Panc1 (cell line): ENCODE data around the gene GRAMD4. TPM values are rescaled to one million over a fixed set of nuclear protein-coding genes. Genes with fewer than 3 reads are reported as not detected.

Source experiments
- ATAC-seq: fragments of 200-7000 bp; cut with Tn5 transposase; 2 replicates; pipeline ENCODE4 v1.9.1; 2020; ENCODE audit warnings: mild to moderate bottlenecking, moderate library complexity
- BruUV-seq: library from RNA; stranded (reverse); fragments of 400-500 nt; replicated peaks from 2 replicates; lab custom pipeline; 2021; lab: Mats Ljungman, UMichigan
- CTCF ChIA-PET: fragments of 300-600 bp; sonication (Branson Sonifier 250); formaldehyde crosslinking; loops from one replicate; lab custom pipeline; 2022; ENCODE audit warnings: antibody characterized with exemption; lab: Charles Lee
- POLR2A ChIA-PET: fragments of 300-600 bp; sonication (Branson Sonifier 250); formaldehyde crosslinking; loops from one replicate; lab custom pipeline; 2022; ENCODE audit warnings: antibody characterized with exemption; lab: Charles Lee
- DNase-seq: peaks from one replicate; pipeline ENCODE4 v3.0.0-alpha.2; 2010; ENCODE audit warnings: low read depth, low spot score
- H3K27ac ChIP-seq: 2 replicates; pipeline ENCODE4 v1.5.1; 2011; ENCODE audit warnings: mild to moderate bottlenecking, low read length, inconsistent platforms
- H3K27me3 ChIP-seq: fragments of 200-500 bp; sonication (Bioruptor generic); 2 replicates; pipeline ENCODE4 v1.6.0; 2014; ENCODE audit warnings: low read length, inconsistent platforms; ENCODE audit not compliant: control insufficient read depth, insufficient read depth
- H3K36me3 ChIP-seq: fragments of 200-500 bp; sonication (Bioruptor generic); 2 replicates; pipeline ENCODE4 v1.5.1; 2014; ENCODE audit warnings: inconsistent platforms, mild to moderate bottlenecking, low read length, moderate library complexity; ENCODE audit not compliant: control insufficient read depth, insufficient read depth
- H3K4me1 ChIP-seq: 2 replicates; pipeline ENCODE4 v1.5.1; 2011; ENCODE audit warnings: inconsistent platforms, mild to moderate bottlenecking, low read length, moderate library complexity; ENCODE audit not compliant: control insufficient read depth, insufficient read depth
- H3K4me3 ChIP-seq, 2 experiments: 2 replicates each; pipeline ENCODE4 v1.5.1; 2011 to 2012; ENCODE audit warnings: low read depth in 2 of 2, low read length in 2 of 2, mild to moderate bottlenecking in 2 of 2, inconsistent platforms in 1 of 2, moderate library complexity in 1 of 2
- H3K9me3 ChIP-seq: fragments of 200-500 bp; sonication (Bioruptor generic); 2 replicates; pipeline ENCODE4 v1.5.1; 2014; ENCODE audit warnings: low read depth, mild to moderate bottlenecking, inconsistent platforms, low read length, moderate library complexity; ENCODE audit not compliant: control insufficient read depth, insufficient read depth
- CTCF ChIP-seq: fragments of 450-650 bp; IDR thresholded peaks from 2 replicates; pipeline ENCODE4 v1.5.1; 2017; ENCODE audit warnings: mild to moderate bottlenecking
- POLR2AphosphoS5 ChIP-seq: IDR thresholded peaks from 2 replicates; pipeline ENCODE4 v1.6.1; 2012; ENCODE audit warnings: mild to moderate bottlenecking, low read depth, low read length, moderate library complexity
- SIN3A ChIP-seq: IDR thresholded peaks from 2 replicates; pipeline ENCODE4 v1.6.1; 2012; ENCODE audit warnings: low read depth, mild to moderate bottlenecking, low read length, moderate library complexity, borderline replicate concordance; ENCODE audit not compliant: insufficient read depth
- TCF7L2 ChIP-seq: IDR thresholded peaks from 2 replicates; pipeline ENCODE4 v1.6.1; 2011; ENCODE audit warnings: mild to moderate bottlenecking, low read depth, low read length, inconsistent platforms
- in situ Hi-C: cut with HindIII; loops from 2 replicates; pipeline ENCODE4 v1.10.0; 2016; ENCODE audit warnings: low sequenced_read_pairs, low pct_unique_long_range_greater_than_20kb
- intact Hi-C: fragments of 100-400 bp; cut with micrococcal nuclease; formaldehyde crosslinking; loops from one replicate; pipeline ENCODE4 v1.10.0; 2022; ENCODE audit not compliant: unreplicated experiment
- total RNA-seq: library from RNA; stranded (reverse); gene quantifications from one replicate; pipeline ENCODE4 v1.2.1, GENCODE V29; 2021; ENCODE audit not compliant: unreplicated experiment
- TF ChIP-seq, protein P1 (sequence below), 2 experiments: IDR thresholded peaks; 2 replicates each; pipeline ENCODE4 v1.6.1; 2011 to 2012; ENCODE audit warnings: low read depth in 2 of 2, control low read depth in 1 of 2, low read length in 1 of 2, mild to moderate bottlenecking in 1 of 2, moderate library complexity in 1 of 2; ENCODE audit not compliant: insufficient read depth in 1 of 2

The GRAMD4 gene
- total RNA-seq, 1 experiment from 2014 or later: 30.8 TPM

- ATAC-seq (no peak), DNase-seq (no peak)
- Histone ChIP-seq H3K9me3 (no peaks in the 10 kb centered on the region), H3K4me1 (no peaks in the 10 kb centered on the region), H3K27ac (no peak overlapping the region), H3K36me3 (no peaks in the 10 kb centered on the region; the same call in 1 of the 2 replicates), H3K4me3 (no peak overlapping the region), H3K27me3 (no peaks in the 10 kb centered on the region)
- POLR2A ChIA-PET: no interaction called here
- CTCF ChIA-PET: no interaction called here
- intact Hi-C loops: no loop called here
- in situ Hi-C loops: no loop called here
- no TSS peak for BruUV-seq
- TF ChIP-seq SIN3A: no peak
- TF ChIP-seq TCF7L2: no peak
- no peak for TF ChIP-seq POLR2AphosphoS5
- no peak for TF ChIP-seq CTCF
Measured at GRCh38 chr22:46701262-46701661, 81.1 kb downstream of the GRAMD4 start.

GRCh38 chr22:46703171-46703995 is 83.2 kb downstream of the GRAMD4 start:
- CTCF ChIA-PET: interaction anchor here (0.6 kb wide), 1 partner anchor 544 kb away, joined by 5 read pairs; no protein-coding TSS in a partner anchor
- Histone ChIP-seq H3K27me3 (no peaks in the 10 kb centered on the region), H3K27ac (no peak overlapping the region), H3K4me1 (no peaks in the 10 kb centered on the region), H3K36me3 (no peaks in the 10 kb centered on the region; the same call in 1 of the 2 replicates), H3K4me3 (no peak overlapping the region), H3K9me3 (no peaks in the 10 kb centered on the region)
- ATAC-seq (no peak), DNase-seq (no peak)
- intact Hi-C loops: no loop called here
- in situ Hi-C loops: no loop called here
- POLR2A ChIA-PET: no interaction called here
- TF ChIP-seq, protein P1, sequence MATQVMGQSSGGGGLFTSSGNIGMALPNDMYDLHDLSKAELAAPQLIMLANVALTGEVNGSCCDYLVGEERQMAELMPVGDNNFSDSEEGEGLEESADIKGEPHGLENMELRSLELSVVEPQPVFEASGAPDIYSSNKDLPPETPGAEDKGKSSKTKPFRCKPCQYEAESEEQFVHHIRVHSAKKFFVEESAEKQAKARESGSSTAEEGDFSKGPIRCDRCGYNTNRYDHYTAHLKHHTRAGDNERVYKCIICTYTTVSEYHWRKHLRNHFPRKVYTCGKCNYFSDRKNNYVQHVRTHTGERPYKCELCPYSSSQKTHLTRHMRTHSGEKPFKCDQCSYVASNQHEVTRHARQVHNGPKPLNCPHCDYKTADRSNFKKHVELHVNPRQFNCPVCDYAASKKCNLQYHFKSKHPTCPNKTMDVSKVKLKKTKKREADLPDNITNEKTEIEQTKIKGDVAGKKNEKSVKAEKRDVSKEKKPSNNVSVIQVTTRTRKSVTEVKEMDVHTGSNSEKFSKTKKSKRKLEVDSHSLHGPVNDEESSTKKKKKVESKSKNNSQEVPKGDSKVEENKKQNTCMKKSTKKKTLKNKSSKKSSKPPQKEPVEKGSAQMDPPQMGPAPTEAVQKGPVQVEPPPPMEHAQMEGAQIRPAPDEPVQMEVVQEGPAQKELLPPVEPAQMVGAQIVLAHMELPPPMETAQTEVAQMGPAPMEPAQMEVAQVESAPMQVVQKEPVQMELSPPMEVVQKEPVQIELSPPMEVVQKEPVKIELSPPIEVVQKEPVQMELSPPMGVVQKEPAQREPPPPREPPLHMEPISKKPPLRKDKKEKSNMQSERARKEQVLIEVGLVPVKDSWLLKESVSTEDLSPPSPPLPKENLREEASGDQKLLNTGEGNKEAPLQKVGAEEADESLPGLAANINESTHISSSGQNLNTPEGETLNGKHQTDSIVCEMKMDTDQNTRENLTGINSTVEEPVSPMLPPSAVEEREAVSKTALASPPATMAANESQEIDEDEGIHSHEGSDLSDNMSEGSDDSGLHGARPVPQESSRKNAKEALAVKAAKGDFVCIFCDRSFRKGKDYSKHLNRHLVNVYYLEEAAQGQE (IDR thresholded peaks at IDR 0.05; ENCODE audit: insufficient read depth in 1 of 2, low read depth in 2 of 2, low read length in 1 of 2): no peak
- no peak for TF ChIP-seq POLR2AphosphoS5
- TF ChIP-seq SIN3A: no peak
- TF ChIP-seq TCF7L2: no peak
- no peak for TF ChIP-seq CTCF
- no TSS peak for BruUV-seq
